ENCODE results near the gene SMIM23. TPM values are rescaled to one million over a fixed set of nuclear protein-coding genes. Genes with fewer than 3 reads are reported as not detected.

The SMIM23 gene
- total and polyA plus RNA-seq, 2 donors (not counting 1 experiment from before 2014, with no cell fraction given) = not detected

DNA sequence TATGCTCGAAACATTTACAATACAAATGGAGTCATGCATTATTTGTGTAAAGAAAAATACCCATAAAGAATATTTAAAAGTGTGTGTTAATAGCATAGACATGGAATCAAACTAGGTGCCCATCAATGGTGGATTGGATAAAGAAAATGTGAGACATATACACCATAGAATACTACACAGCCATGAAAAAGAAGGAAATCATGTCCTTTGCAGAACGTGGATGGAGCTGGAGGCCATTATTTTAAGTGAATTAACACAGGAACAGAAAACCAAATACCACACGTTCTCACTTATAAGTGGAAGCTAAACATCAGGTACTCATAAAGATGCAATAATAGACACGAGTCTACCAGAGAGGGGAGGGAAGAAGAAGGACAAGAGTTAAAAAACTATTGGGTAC is 22.8 kb downstream of the SMIM23 start:
- peaks cover 4% of the 10 kb centered on the region for H3K4me1 Mint-ChIP-seq
- Histone ChIP-seq H3K4me1 (ENCODE audit: control insufficient read depth in 2 of 2, insufficient read depth in 2 of 2, low read length in 2 of 2) (no peaks in the 10 kb centered on the region), H2AFZ (ENCODE audit: insufficient read depth, low read depth, low read length, poor library complexity, severe bottlenecking) (no peak overlapping the region), H4K20me1 (ENCODE audit: control insufficient read depth, insufficient read depth, low read length, poor library complexity, severe bottlenecking) (no peaks in the 10 kb centered on the region), H3K9me3 (ENCODE audit: control extremely low read depth in 1 of 3, control insufficient read depth in 2 of 3, insufficient read depth in 1 of 3, low read length in 2 of 3) (peaks cover 0 to 21% (median 0%) of the 10 kb centered on the region in 3 donors), H3K27me3 (replicated peaks in 1 of 4; ENCODE audit: control extremely low read depth in 1 of 4, control insufficient read depth in 3 of 4, insufficient read depth in 4 of 4, low read length in 3 of 4) (peaks cover 0 to 23% (median 6%) of the 10 kb centered on the region in 4 experiments), H3K4me2 (replicated peaks; ENCODE audit: low read depth, low read length, poor library complexity, severe bottlenecking) (no peak overlapping the region), H3K4me3 (ENCODE audit: control extremely low read depth in 1 of 5, extremely low read depth in 1 of 5, insufficient read depth in 1 of 5, low read depth in 2 of 5, low read length in 4 of 5) (no peak overlapping the region), H3K27ac (ENCODE audit: low read length in 2 of 2) (no peak overlapping the region), H3K79me2 (ENCODE audit: control insufficient read depth, insufficient read depth, low read length) (no peaks in the 10 kb centered on the region), H3K36me3 (replicated peaks in 1 of 2; ENCODE audit: control extremely low read depth in 1 of 2, control insufficient read depth in 1 of 2, extremely low read depth in 1 of 2, insufficient read depth in 2 of 2, low read length in 1 of 2) (no peaks in the 10 kb centered on the region), H3K9ac (ENCODE audit: low read length) (no peak overlapping the region)
- peaks cover 32% of the 10 kb centered on the region for H3K27me3 Mint-ChIP-seq
- no peak overlapping the region for H3K4me3 Mint-ChIP-seq
- ATAC-seq (ENCODE audit: low read depth) (no peak), DNase-seq (no peak)
- no peak overlapping the region for H3K27ac Mint-ChIP-seq
- TF ChIP-seq EZH2 (IDR thresholded peaks at IDR 0.05; ENCODE audit: borderline replicate concordance, insufficient read depth, low read depth, low read length, poor library complexity, severe bottlenecking) (no peak), CTCF (IDR thresholded peaks at IDR 0.05) (no peak)
- WGBS (ENCODE audit: insufficient coverage) = no CpG with 5 or more reads among the region's 4 CpGs
- H3K9me3 Mint-ChIP-seq (ENCODE audit: insufficient read depth) = peaks cover 3% of the 10 kb centered on the region
- ChIA-PET POLR2A (no interaction called here), CTCF (no interaction called here)
- intact Hi-C loops (cut with micrococcal nuclease) = no loop called here

GRCh38 chr5:171808951-171809350 is 23.3 kb downstream of the SMIM23 start:
- no peak for TF ChIP-seq CTCF (IDR thresholded peaks at IDR 0.05)
- TF ChIP-seq EZH2 (IDR thresholded peaks at IDR 0.05; ENCODE audit: borderline replicate concordance, insufficient read depth, low read depth, low read length, poor library complexity, severe bottlenecking) = no peak
- Histone ChIP-seq H3K9me3 (ENCODE audit: control extremely low read depth in 1 of 3, control insufficient read depth in 2 of 3, insufficient read depth in 1 of 3, low read length in 2 of 3) (peaks cover 0 to 21% (median 0%) of the 10 kb centered on the region in 3 donors), H3K4me2 (replicated peaks; ENCODE audit: low read depth, low read length, poor library complexity, severe bottlenecking) (no peak overlapping the region), H3K79me2 (ENCODE audit: control insufficient read depth, insufficient read depth, low read length) (no peaks in the 10 kb centered on the region), H3K36me3 (replicated peaks in 1 of 2; ENCODE audit: control extremely low read depth in 1 of 2, control insufficient read depth in 1 of 2, extremely low read depth in 1 of 2, insufficient read depth in 2 of 2, low read length in 1 of 2) (no peaks in the 10 kb centered on the region), H3K9ac (ENCODE audit: low read length) (no peak overlapping the region), H3K27ac (ENCODE audit: low read length in 2 of 2) (no peak overlapping the region), H3K27me3 (replicated peaks in 1 of 4; ENCODE audit: control extremely low read depth in 1 of 4, control insufficient read depth in 3 of 4, insufficient read depth in 4 of 4, low read length in 3 of 4) (peaks cover 0 to 23% (median 6%) of the 10 kb centered on the region in 4 experiments), H2AFZ (ENCODE audit: insufficient read depth, low read depth, low read length, poor library complexity, severe bottlenecking) (no peak overlapping the region), H3K4me3 (ENCODE audit: control extremely low read depth in 1 of 5, extremely low read depth in 1 of 5, insufficient read depth in 1 of 5, low read depth in 2 of 5, low read length in 4 of 5) (no peak overlapping the region), H3K4me1 (ENCODE audit: control insufficient read depth in 2 of 2, insufficient read depth in 2 of 2, low read length in 2 of 2) (no peaks in the 10 kb centered on the region), H4K20me1 (ENCODE audit: control insufficient read depth, insufficient read depth, low read length, poor library complexity, severe bottlenecking) (no peaks in the 10 kb centered on the region)
- no peak overlapping the region for H3K27ac Mint-ChIP-seq
- H3K4me3 Mint-ChIP-seq = no peak overlapping the region
- ChIA-PET CTCF (no interaction called here), POLR2A (no interaction called here)
- peaks cover 3% of the 10 kb centered on the region for H3K9me3 Mint-ChIP-seq (ENCODE audit: insufficient read depth)
- peaks cover 28% of the 10 kb centered on the region for H3K27me3 Mint-ChIP-seq
- DNase-seq (no peak), ATAC-seq (ENCODE audit: low read depth) (no peak)
- H3K4me1 Mint-ChIP-seq = peaks cover 4% of the 10 kb centered on the region
- intact Hi-C loops (cut with micrococcal nuclease) = no loop called here
